NCI-H1694 (cell line): ENCODE results near the gene ZNF423.
A peak's percentile ranks its signal among the peaks of the same experiment; 100 is the strongest.

ENCODE experiments used
- DNase-seq: peaks from one replicate; lab custom pipeline; 2025; lab: John Stamatoyannopoulos, UW

The ZNF423 gene

GRCh38 chr16:49750341-49751000 lies 105.4 kb downstream of the ZNF423 start:
- DNase-seq = no peak

DNA sequence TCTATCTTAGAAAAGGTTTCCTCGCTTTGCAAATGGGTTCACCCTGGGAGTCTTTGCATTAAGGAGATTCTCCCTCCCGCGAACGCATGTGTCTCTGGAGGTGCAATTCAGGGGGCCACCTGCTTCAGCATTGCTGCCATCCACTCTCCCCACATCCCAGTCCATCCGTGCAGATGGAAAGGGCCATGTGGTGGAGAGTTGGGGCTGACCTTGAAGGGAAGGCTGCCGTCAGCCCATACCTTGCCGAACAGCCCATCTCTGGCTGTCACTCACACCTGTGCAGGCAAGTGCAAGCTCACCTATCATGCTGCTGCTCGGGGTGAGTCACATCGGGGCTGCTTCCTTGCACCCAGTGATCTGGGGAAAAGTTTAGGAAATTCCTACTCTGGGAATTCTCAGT lies 106.1 kb downstream of the ZNF423 start:
- no peak for DNase-seq

DNA sequence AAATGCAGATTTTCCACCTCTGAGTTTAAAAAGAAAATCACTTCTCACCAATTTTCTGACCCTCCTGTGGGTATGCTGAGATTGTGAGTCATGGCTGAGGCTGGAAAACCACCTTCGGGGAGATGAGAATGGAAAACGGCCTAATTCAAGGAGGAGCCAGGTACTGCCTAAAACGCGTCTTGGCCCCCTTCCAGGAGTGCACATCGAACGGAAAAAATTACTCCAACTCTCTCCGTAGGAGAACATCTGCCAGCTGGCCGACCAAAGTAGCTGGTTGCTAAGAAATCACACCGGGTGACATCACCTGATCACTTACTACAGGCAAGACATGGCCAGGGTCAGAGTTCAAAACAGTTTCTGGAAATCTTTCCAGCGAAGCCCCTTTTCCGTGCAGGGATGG lies 107.6 kb downstream of the ZNF423 start:
- peak; percentile 74 for DNase-seq

DNA sequence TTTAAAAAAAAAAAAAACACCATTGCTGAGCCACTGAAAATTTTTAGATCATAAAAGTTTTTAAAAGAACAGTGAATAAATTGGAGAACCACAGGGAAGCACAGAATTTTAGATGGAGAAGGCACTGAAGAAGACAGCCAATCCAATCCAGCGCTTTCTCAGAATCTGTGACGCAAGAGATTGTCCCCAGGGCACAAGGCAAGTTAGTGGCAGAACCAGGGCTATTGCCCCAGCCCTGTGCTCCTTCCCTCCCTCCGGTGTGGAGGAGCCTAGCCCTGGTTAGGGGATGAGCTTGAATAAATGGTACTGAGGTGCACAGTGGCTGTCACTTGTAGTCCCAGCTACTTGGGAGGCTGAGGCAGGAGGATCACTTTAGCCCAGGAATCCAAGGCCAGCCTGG lies 108.3 kb downstream of the ZNF423 start:
- DNase-seq = no peak

- no peak for DNase-seq
Observed at GRCh38 chr16:49746545-49746944, 109.4 kb downstream of the ZNF423 start.

- DNase-seq = no peak
Observed at GRCh38 chr16:49745311-49745747, 110.6 kb downstream of the ZNF423 start.

- no peak for DNase-seq
Observed at GRCh38 chr16:49744244-49745220, 111.4 kb downstream of the ZNF423 start.

DNA sequence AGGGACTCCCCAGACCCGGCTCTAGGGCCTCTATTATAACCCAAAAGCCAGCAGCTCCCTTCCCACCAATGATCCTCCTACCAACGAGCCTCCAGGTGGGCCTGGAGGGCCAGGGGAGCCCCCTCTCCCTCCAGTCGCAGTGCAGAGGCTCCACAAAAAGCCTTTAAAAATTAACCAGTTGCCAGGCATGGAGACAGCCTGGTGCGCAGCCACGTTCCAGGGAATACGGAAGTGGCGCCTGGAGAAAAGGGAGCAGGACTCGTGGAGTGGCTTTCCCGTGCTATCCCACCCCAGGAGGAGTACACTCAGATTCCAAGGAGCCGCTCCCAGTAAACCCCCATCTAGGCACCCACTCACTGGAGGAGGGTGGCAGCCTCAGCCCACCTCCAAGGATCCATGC lies 112.3 kb downstream of the ZNF423 start:
- DNase-seq = no peak

DNA sequence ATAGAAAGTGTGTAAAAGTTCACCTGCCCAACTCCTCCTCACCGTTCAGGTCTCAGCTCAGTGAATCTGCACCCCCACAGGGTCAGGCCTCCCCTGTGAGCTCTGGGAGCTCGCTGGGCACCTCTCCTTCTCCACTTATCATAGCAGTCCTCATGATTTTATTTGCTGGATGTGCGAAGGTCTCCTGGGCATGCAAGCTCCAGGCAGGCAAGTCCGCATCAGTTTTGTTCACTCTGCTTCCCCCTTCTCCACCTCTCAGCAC lies 112.8 kb downstream of the ZNF423 start:
- no peak for DNase-seq

DNA sequence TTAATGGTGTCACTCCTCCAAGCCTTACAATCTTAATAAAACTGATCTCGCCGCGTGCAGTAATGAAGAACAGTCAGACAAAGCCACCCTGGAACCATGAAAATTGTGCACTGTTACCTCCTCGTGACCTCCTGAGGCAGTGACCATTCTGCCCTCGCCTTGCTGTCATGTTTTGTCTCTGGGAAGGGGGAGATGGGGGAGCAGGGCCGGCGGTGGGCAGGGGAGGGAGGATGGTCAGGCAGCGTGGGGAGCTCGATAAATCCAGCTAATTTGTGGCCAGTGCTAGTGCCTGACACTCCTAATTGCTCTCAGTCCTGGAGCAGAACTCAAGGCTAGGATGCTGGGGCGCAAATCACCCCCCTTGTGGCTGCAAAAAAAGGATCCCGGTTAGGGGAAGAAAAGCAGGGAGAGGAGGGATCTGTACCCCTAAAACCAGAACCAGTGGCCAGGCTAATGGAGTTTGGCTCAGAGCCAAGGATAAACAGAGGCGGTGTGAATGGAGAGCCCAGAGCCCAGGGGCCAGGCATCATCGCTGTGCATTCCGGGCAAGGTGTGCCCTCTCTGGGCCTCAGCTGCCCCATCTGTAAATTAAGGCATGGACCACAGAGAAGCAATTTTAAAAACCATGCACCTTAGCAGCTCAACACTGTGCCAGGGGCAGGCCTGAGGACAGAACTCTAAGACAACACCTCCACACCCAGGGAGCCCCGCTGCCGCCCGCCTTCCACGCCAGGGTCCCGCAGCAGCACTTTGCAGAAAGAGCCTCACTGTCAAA lies 113.3 kb downstream of the ZNF423 start:
- DNase-seq = no peak

DNA sequence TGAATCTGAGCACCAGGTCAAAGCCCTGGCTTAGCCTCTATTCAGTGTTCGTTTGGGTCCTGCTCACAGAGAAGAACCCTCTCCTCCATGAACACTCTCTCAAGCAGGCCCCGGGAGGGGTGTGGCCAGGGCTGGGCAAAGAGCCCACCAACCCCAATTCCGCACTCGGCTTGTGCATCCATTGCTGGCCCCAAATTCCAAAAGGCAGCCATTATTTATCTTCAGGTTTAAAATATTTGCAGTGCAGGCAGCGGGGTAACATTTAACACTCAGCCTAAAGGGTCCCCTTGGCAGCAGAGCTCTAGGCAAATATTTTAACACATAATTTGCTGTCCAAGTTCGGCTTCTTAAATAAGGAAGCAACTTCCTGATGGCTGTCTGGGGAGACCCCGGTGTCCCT lies 115.7 kb downstream of the ZNF423 start:
- DNase-seq = no peak

- DNase-seq = no peak
Observed at GRCh38 chr16:49739381-49739780, 116.5 kb downstream of the ZNF423 start.

- DNase-seq = peak; percentile 55
Observed at GRCh38 chr16:49738832-49739231, 117.1 kb downstream of the ZNF423 start.

- DNase-seq = no peak
Observed at GRCh38 chr16:49738001-49738400, 117.9 kb downstream of the ZNF423 start.

GRCh38 chr16:49737541-49737940 lies 118.4 kb downstream of the ZNF423 start:
- no peak for DNase-seq

- DNase-seq = no peak
Observed at GRCh38 chr16:49734331-49734730, 121.6 kb downstream of the ZNF423 start.

DNA sequence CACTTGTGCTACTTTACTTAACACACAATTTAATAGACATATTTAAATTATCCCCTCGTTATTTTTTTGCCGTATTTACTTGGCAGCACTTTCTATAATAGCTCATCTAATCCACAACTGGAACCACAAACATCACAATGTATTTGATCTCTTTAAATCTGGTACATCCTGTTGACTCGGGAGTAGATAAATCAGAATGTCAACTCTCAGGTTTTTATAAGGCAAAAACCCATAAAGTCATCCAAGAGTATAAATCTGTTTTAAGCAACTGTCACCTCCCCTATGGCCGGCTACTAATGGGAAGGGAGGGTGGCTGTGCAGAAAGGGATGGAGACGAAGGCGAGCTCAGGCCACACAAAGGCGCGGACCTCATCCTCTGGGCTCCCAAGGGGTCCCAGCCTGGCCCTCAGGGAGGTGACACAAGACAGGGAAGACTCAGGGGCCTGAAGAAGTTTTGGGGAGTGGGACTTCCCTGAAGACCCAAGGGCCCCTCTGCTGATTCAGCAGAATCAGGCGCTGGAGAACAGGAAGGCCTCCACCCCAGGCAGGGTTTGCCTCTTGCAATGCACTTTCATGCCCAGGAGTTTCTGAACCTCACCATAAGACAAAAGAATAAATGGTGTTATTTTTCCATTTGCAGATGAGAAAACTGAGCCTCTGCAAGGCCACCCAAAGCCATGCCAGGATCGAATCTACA lies 122.5 kb downstream of the ZNF423 start:
- no peak for DNase-seq

DNA sequence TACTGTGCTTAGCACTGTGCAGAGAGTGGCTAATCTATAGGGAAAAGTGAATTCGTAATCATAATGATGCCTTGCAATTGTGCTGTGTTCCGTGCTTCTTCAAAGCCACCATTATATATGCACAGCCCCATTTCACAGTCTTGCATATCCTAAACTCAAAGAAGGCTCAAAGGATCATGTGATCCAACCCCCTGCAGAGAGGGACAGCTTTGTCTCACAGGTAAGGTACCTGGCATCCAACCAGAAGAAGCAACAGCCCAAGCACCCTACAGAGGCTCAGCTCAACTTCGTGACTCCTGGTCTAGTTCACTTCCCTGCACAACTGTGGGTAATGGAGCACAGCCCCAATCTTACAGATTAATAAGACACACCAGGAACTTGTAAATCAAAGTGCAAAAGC lies 124.0 kb downstream of the ZNF423 start:
- no peak for DNase-seq

GRCh38 chr16:49730772-49731171 lies 125.1 kb downstream of the ZNF423 start:
- no peak for DNase-seq

DNA sequence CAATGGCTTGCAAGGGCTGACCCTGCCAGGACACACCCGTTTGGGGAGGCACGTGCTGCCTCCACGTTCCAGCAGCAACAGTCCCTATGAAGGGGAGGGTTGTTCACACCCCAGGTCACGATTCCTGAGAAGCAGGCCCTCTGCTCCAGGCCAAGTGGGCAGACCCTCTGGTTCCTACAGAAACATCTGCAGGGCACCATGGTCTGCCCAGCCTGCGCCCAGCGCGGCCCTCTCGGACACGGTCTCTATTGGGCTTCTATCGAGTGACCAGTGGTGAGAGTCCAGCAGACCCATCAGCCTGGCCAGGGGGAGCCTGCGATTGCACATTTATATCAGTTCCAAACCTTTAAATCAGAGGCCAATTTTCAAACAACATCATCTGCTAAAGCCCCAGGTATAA lies 128.3 kb downstream of the ZNF423 start:
- no peak for DNase-seq

GRCh38 chr16:49726155-49726554 lies 129.8 kb downstream of the ZNF423 start:
- no peak for DNase-seq

GRCh38 chr16:49725651-49726050 lies 130.3 kb downstream of the ZNF423 start:
- peak; percentile 41 for DNase-seq
